GM18502 (cell line): ENCODE data around the gene PIF1.
"Not testable (repeated sequence)": the region's sequence is repeated elsewhere in the genome, so short reads cannot be mapped to it uniquely, and the experiment has no call there.

ENCODE experiments used
- ATAC-seq: cut with Tn5 transposase; IDR thresholded peaks from one replicate; pipeline ENCODE4 v1.9.1; 2021; ENCODE audit warnings: mild to moderate bottlenecking; ENCODE audit not compliant: unreplicated experiment, poor library complexity

Gene PIF1

GRCh38 chr15:64813075-64813474, 12.4 kb downstream of the PIF1 start:
- ATAC-seq, result no peak

- no peak for ATAC-seq
Measured at GRCh38 chr15:64810497-64811326, 14.7 kb downstream of the PIF1 start.

GRCh38 chr15:64809649-64810496, 15.6 kb downstream of the PIF1 start:
- no peak for ATAC-seq

- no peak for ATAC-seq
Measured at GRCh38 chr15:64808785-64809453, 16.5 kb downstream of the PIF1 start.

GRCh38 chr15:64807751-64808222, 17.7 kb downstream of the PIF1 start:
- no peak for ATAC-seq

GRCh38 chr15:64807051-64807749, 18.2 kb downstream of the PIF1 start:
- no peak for ATAC-seq

- no peak for ATAC-seq
Measured at GRCh38 chr15:64806509-64806908, 18.9 kb downstream of the PIF1 start.

GRCh38 chr15:64804619-64805018, 20.8 kb downstream of the PIF1 start:
- no peak for ATAC-seq

- ATAC-seq, result no peak
Measured at GRCh38 chr15:64803526-64803925, 21.9 kb downstream of the PIF1 start.

GRCh38 chr15:64800476-64800875, 25.0 kb downstream of the PIF1 start:
- no peak for ATAC-seq

- not testable (repeated sequence) for ATAC-seq
Measured at GRCh38 chr15:64798905-64799304, 26.5 kb downstream of the PIF1 start.

GRCh38 chr15:64795921-64796320, 29.5 kb downstream of the PIF1 start:
- not testable (repeated sequence) for ATAC-seq

- ATAC-seq, result not testable (repeated sequence)
Measured at GRCh38 chr15:64795299-64795698, 30.1 kb downstream of the PIF1 start.

- ATAC-seq, result no peak
Measured at GRCh38 chr15:64792282-64792681, 33.2 kb downstream of the PIF1 start.

- ATAC-seq, result no peak
Measured at GRCh38 chr15:64791401-64791800, 34.0 kb downstream of the PIF1 start.

GRCh38 chr15:64783796-64784195, 41.7 kb downstream of the PIF1 start:
- ATAC-seq, result no peak

GRCh38 chr15:64782751-64783150, 42.7 kb downstream of the PIF1 start:
- no peak for ATAC-seq

GRCh38 chr15:64781299-64781698, 44.1 kb downstream of the PIF1 start:
- ATAC-seq, result no peak

GRCh38 chr15:64780600-64781156, 44.8 kb downstream of the PIF1 start:
- ATAC-seq, result no peak

GRCh38 chr15:64779630-64780029, 45.8 kb downstream of the PIF1 start:
- no peak for ATAC-seq
